ENCODE data around the gene DCST2. TPM values are rescaled to one million over a fixed set of nuclear protein-coding genes. Genes with fewer than 3 reads are reported as not detected.

The DCST2 gene
- total and polyA plus RNA-seq, 7 experiments from 2014 or later = 0.22 to 3.3 (median 2.4) TPM; not detected in 2

GRCh38 chr1:154974808-154975408 lies 58.7 kb downstream of the DCST2 start:
- Mint-ChIP-seq H3K9me3 (peaks cover 0 to 2% (median 0%) of the 10 kb centered on the region in 11 donors), H3K4me3 (no peak overlapping the region), H3K27ac (no peak overlapping the region), H3K4me1 (peaks cover 21 to 36% (median 30%) of the 10 kb centered on the region in 7 donors), H3K27me3 (no peaks in the 10 kb centered on the region), H3K36me3 (peaks cover 0 to 18% (median 0%) of the 10 kb centered on the region in 5 donors)
- ATAC-seq = peak; percentile 56
- H3K36me3 ChIP-seq (ENCODE audit: control insufficient read depth in 2 of 3, insufficient read depth in 3 of 3, low read length in 3 of 3) = peaks cover 0 to 13% (median 0%) of the 10 kb centered on the region in 3 experiments
- H3K4me3 ChIP-seq (ENCODE audit: low read length) = peak overlapping the region; percentile 82
- POLR2A ChIA-PET = interaction anchor here (0.8 to 11.7 kb wide), 12 partner anchors 9 to 49 kb away, joined by 3 to 160 read pairs (median 6); partner anchors contain the start of genes FLAD1, PBXIP1, PMVK and PYGO2
- DNase-seq = peak in 8 of 9 donors; percentile 91 to 98 (median 95)
- H3K4me1 ChIP-seq (ENCODE audit: control insufficient read depth in 2 of 2, insufficient read depth in 2 of 2, low read length in 2 of 2) = peaks cover 28 to 35% of the 10 kb centered on the region in 2 donors
- peak overlapping the region; percentile 94 for H3K27ac ChIP-seq (ENCODE audit: low read depth, low read length)
- intact Hi-C loops (cut with micrococcal nuclease) = loop anchor here (1.0 to 10.0 kb wide), 14 partner anchors 8 to 417 kb away; partner anchors contain the start of genes ADAM15 (in 2 of the 2), FLAD1 (in 2 of the 2), PYGO2 (in 2 of the 2) and UBE2Q1 (in 2 of the 2)
- H3K27me3 ChIP-seq (ENCODE audit: control insufficient read depth in 2 of 2, insufficient read depth in 2 of 2, low read length in 2 of 2) = no peaks in the 10 kb centered on the region
- CTCF ChIA-PET = interaction anchor here (0.9 to 10.5 kb wide), 2 partner anchors 40 to 110 kb away, joined by 4 to 94 read pairs; no protein-coding TSS in a partner anchor
- no peaks in the 10 kb centered on the region for H3K9me3 ChIP-seq (ENCODE audit: control insufficient read depth in 2 of 3, low read length in 3 of 3)

GRCh38 chr1:154974102-154974807 lies 59.3 kb downstream of the DCST2 start, which contains the start of gene CKS1B:
Gene CKS1B, plus strand, starts transcription at chr1:154974681. Its CDS starts 65 bp downstream, at chr1:154974746.
- H3K9me3 ChIP-seq (ENCODE audit: control insufficient read depth in 2 of 3, low read length in 3 of 3) = no peaks in the 10 kb centered on the region
- peak within 1 kb of the TSS; percentile 94 for H3K27ac ChIP-seq (ENCODE audit: low read depth, low read length)
- peaks cover 0 to 2% (median 0%) of the 10 kb centered on the region in 11 donors for H3K9me3 Mint-ChIP-seq
- no peaks in the 10 kb centered on the region for H3K27me3 Mint-ChIP-seq
- no peaks in the 10 kb centered on the region for H3K27me3 ChIP-seq (ENCODE audit: control insufficient read depth in 2 of 2, insufficient read depth in 2 of 2, low read length in 2 of 2)
- CTCF ChIA-PET = interaction anchor here (0.7 to 10.5 kb wide), 9 partner anchors 25 to 415 kb away, joined by 3 to 94 read pairs (median 4); partner anchors contain the start of gene PMVK
- H3K27ac Mint-ChIP-seq = no peak within 1 kb of the TSS
- DNase-seq = peak; percentile 86 to 100 (median 98)
- ATAC-seq = peak; percentile 89
- peaks cover 0 to 20% (median 0%) of the 10 kb centered on the region in 3 experiments for H3K36me3 ChIP-seq (ENCODE audit: control insufficient read depth in 2 of 3, insufficient read depth in 3 of 3, low read length in 3 of 3)
- peaks cover 27 to 39% (median 31%) of the 10 kb centered on the region in 7 donors for H3K4me1 Mint-ChIP-seq
- no peak within 1 kb of the TSS for H3K4me3 Mint-ChIP-seq
- peaks cover 28 to 35% of the 10 kb centered on the region in 2 donors for H3K4me1 ChIP-seq (ENCODE audit: control insufficient read depth in 2 of 2, insufficient read depth in 2 of 2, low read length in 2 of 2)
- intact Hi-C loops (cut with micrococcal nuclease) = loop anchor here (1.0 to 10.0 kb wide), 13 partner anchors 9 to 416 kb away; partner anchors contain the start of genes ADAM15 (in 2 of the 2), FLAD1 (in 2 of the 2), PYGO2 (in 2 of the 2) and UBE2Q1 (in 2 of the 2)
- peaks cover 0 to 15% (median 0%) of the 10 kb centered on the region in 5 donors for H3K36me3 Mint-ChIP-seq
- peak within 1 kb of the TSS; percentile 82 for H3K4me3 ChIP-seq (ENCODE audit: low read length)
- POLR2A ChIA-PET = interaction anchor here (0.9 to 11.7 kb wide), 14 partner anchors 9 to 78 kb away, joined by 3 to 160 read pairs (median 6); partner anchors contain the start of genes FLAD1, PBXIP1, PMVK and PYGO2

- Histone ChIP-seq H3K4me3 (ENCODE audit: low read length) (peak overlapping the region; percentile 82), H3K4me1 (ENCODE audit: control insufficient read depth in 2 of 2, insufficient read depth in 2 of 2, low read length in 2 of 2) (peaks cover 28 to 35% of the 10 kb centered on the region in 2 donors), H3K9me3 (ENCODE audit: control insufficient read depth in 2 of 3, low read length in 3 of 3) (no peaks in the 10 kb centered on the region), H3K27ac (ENCODE audit: low read depth, low read length) (peak overlapping the region; percentile 94), H3K27me3 (ENCODE audit: control insufficient read depth in 2 of 2, insufficient read depth in 2 of 2, low read length in 2 of 2) (no peaks in the 10 kb centered on the region), H3K36me3 (ENCODE audit: control insufficient read depth in 2 of 3, insufficient read depth in 3 of 3, low read length in 3 of 3) (peaks cover 0 to 27% (median 0%) of the 10 kb centered on the region in 3 experiments)
- ChIA-PET POLR2A (interaction anchor here (0.6 to 11.7 kb wide), 14 partner anchors 10 to 598 kb away, joined by 3 to 160 read pairs (median 6); partner anchors contain the start of genes FLAD1, PBXIP1, PMVK and PYGO2), CTCF (interaction anchor here (0.7 to 10.5 kb wide), 8 partner anchors 26 to 414 kb away, joined by 3 to 94 read pairs (median 4); partner anchors contain the start of gene PMVK)
- intact Hi-C loops (cut with micrococcal nuclease) = loop anchor here (1.0 to 10.0 kb wide), 13 partner anchors 10 to 415 kb away; partner anchors contain the start of genes ADAM15 (in 2 of the 2), FLAD1 (in 2 of the 2), PYGO2 (in 2 of the 2) and UBE2Q1 (in 2 of the 2)
- H3K36me3 Mint-ChIP-seq = peaks cover 0 to 13% (median 0%) of the 10 kb centered on the region in 5 donors
- H3K27me3 Mint-ChIP-seq = no peaks in the 10 kb centered on the region
- peaks cover 0 to 2% (median 0%) of the 10 kb centered on the region in 11 donors for H3K9me3 Mint-ChIP-seq
- no peak overlapping the region for H3K4me3 Mint-ChIP-seq
- H3K27ac Mint-ChIP-seq = peak overlapping the region in 1 of 9 donors; percentile 80
- DNase-seq (peak; percentile 72 to 90 (median 79)), ATAC-seq (peak; percentile 37)
- peaks cover 30 to 42% (median 35%) of the 10 kb centered on the region in 7 donors for H3K4me1 Mint-ChIP-seq
Observed at GRCh38 chr1:154973344-154974101, 60.1 kb downstream of the DCST2 start.

GRCh38 chr1:154972517-154973343 lies 60.9 kb downstream of the DCST2 start:
- Histone ChIP-seq H3K4me1 (ENCODE audit: control insufficient read depth in 2 of 2, insufficient read depth in 2 of 2, low read length in 2 of 2) (peaks cover 28 to 35% of the 10 kb centered on the region in 2 donors), H3K4me3 (ENCODE audit: low read length) (no peak overlapping the region), H3K27ac (ENCODE audit: low read depth, low read length) (peak overlapping the region; percentile 94), H3K27me3 (ENCODE audit: control insufficient read depth in 2 of 2, insufficient read depth in 2 of 2, low read length in 2 of 2) (no peaks in the 10 kb centered on the region), H3K9me3 (ENCODE audit: control insufficient read depth in 2 of 3, low read length in 3 of 3) (no peaks in the 10 kb centered on the region), H3K36me3 (ENCODE audit: control insufficient read depth in 2 of 3, insufficient read depth in 3 of 3, low read length in 3 of 3) (peaks cover 0 to 35% (median 5%) of the 10 kb centered on the region in 3 experiments)
- intact Hi-C loops (cut with micrococcal nuclease) = loop anchor here (1.0 to 10.0 kb wide), 2 partner anchors 35 to 352 kb away; partner anchors contain the start of gene RUSC1 (in 1 of the 2)
- Mint-ChIP-seq H3K4me3 (peak overlapping the region in 1 of 10 donors; percentile 52), H3K27me3 (no peaks in the 10 kb centered on the region), H3K27ac (peak overlapping the region in 5 of 9 donors; percentile 66 to 80 (median 80)), H3K36me3 (peaks cover 0 to 15% (median 0%) of the 10 kb centered on the region in 5 donors), H3K4me1 (peaks cover 33 to 47% (median 35%) of the 10 kb centered on the region in 7 donors), H3K9me3 (peaks cover 0 to 2% (median 0%) of the 10 kb centered on the region in 11 donors)
- CTCF ChIA-PET = interaction anchor here (0.7 to 10.5 kb wide), 6 partner anchors 11 to 197 kb away, joined by 3 to 94 read pairs (median 4); partner anchors contain the start of genes FLAD1 and PMVK
- POLR2A ChIA-PET = interaction anchor here (0.6 to 11.7 kb wide), 14 partner anchors 8 to 81 kb away, joined by 3 to 160 read pairs (median 6); partner anchors contain the start of genes FLAD1, PBXIP1 and PYGO2
- peak in 1 of 9 donors; percentile 13 for DNase-seq
- no peak for ATAC-seq

- DNase-seq (no peak), ATAC-seq (no peak)
Observed at GRCh38 chr1:154972213-154972516, 61.4 kb downstream of the DCST2 start.

More at GRCh38 chr1:154972213-154972516, 61.4 kb downstream of the DCST2 start:
- peak overlapping the region; percentile 40 for H3K27ac ChIP-seq (ENCODE audit: low read depth, low read length)
- H3K4me3 ChIP-seq (ENCODE audit: low read length) = no peak overlapping the region
- Mint-ChIP-seq H3K4me1 (peaks cover 27 to 47% (median 34%) of the 10 kb centered on the region in 7 donors), H3K9me3 (peaks cover 0 to 2% (median 0%) of the 10 kb centered on the region in 11 donors), H3K27ac (peak overlapping the region in 4 of 9 donors; percentile 66 to 80 (median 79)), H3K4me3 (peak overlapping the region in 1 of 10 donors; percentile 52), H3K36me3 (peaks cover 0 to 15% (median 0%) of the 10 kb centered on the region in 5 donors), H3K27me3 (no peaks in the 10 kb centered on the region)
- ChIA-PET POLR2A (interaction anchor here (0.9 to 11.7 kb wide), 4 partner anchors 9 to 45 kb away, joined by 3 to 160 read pairs (median 4); partner anchors contain the start of genes PBXIP1 and PYGO2), CTCF (interaction anchor here (0.7 to 10.5 kb wide), 6 partner anchors 11 to 197 kb away, joined by 3 to 94 read pairs (median 4); partner anchors contain the start of gene FLAD1)
- peaks cover 28 to 35% of the 10 kb centered on the region in 2 donors for H3K4me1 ChIP-seq (ENCODE audit: control insufficient read depth in 2 of 2, insufficient read depth in 2 of 2, low read length in 2 of 2)
- intact Hi-C loops (cut with micrococcal nuclease) = loop anchor here in 1 of 2 donors (10.0 kb wide), 1 partner anchor 353 kb away; the partner anchor contains the start of gene RUSC1
- no peaks in the 10 kb centered on the region for H3K9me3 ChIP-seq (ENCODE audit: control insufficient read depth in 2 of 3, low read length in 3 of 3)
- no peaks in the 10 kb centered on the region for H3K27me3 ChIP-seq (ENCODE audit: control insufficient read depth in 2 of 2, insufficient read depth in 2 of 2, low read length in 2 of 2)
- H3K36me3 ChIP-seq (ENCODE audit: control insufficient read depth in 2 of 3, insufficient read depth in 3 of 3, low read length in 3 of 3) = peaks cover under 1 to 41% (median 5%) of the 10 kb centered on the region in 3 experiments

Measured in naive thymus-derived CD4-positive, alpha-beta T cell (primary cell).